NCI-H2227 treated with DMSO at 0.1 percent for 48 hours (cell line): ENCODE data around the gene SMARCA2.

Experiments
- DNase-seq: peaks from one replicate; lab custom pipeline; 2025; lab: John Stamatoyannopoulos, UW

The SMARCA2 gene

DNA sequence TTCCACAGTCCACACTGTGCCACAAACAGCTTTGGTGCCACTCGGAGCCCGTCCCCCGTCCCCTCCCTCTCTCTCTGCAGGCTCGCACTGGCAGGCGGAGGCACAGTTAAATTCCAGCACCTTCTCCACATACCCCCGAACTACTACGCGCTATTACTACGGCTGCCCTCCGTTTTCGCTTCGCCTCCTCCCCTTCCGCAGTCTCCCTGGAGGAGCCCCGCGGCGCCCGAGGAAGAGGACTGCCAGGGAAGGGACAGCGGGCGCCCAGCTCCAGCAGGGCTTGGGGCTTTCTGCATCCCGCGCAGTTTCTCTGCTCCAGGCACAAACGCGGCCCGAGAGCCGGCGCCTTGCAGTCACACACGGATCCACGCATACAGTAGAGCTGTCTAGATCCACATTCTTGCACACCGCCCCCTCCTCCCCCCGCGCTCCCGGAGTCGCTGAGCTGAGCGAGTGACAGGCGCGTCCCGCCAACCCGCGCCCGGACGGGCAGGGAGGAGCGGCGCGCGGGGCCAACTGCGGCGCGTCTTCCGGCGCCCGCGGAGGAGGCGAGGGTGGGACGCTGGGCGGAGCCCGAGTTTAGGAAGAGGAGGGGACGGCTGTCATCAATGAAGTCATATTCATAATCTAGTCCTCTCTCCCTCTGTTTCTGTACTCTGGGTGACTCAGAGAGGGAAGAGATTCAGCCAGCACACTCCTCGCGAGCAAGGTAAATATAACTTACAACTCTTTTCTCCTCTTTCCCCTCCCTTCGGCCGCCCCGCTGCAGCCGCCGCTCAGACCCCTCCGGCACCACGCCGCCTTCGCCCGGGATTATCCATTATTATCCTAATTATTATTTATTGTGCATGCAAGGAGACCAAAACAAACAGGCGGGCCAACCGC is at the start of gene SMARCA2:
Gene SMARCA2, plus strand, starts transcription at position 652 of the 885 bp plus-strand sequence. CDS start 13,676 bp downstream, outside the sequence.
- DNase-seq: peak; percentile 83

DNA sequence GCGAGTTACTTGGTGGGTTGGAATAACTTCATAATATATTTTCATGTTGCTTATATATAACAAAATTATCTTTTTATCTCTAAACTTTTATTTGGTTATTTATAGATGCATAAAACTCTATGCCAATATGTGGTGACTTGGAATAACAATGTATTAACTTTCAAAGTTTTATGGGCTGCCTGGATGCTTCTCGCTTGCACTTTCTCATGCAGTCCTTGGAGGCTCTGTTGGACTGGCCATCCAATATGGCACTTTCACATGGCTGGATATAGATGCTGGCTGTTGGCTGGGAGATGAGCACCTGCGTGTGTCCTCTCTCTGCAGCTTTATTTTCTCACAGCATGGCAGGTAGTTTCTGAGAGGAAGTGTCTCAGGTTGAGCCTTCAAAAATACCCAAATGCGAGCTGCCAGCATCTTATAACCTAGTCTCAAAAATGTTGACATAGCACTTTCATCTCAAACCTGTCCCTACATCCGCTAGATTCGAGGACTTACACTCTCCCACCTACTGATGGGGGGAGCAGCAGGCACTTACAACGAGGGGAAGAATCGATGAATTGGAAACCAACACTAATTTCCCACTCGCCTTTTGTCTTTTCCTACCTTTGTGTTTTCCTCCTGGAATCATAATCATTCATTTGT is 48.3 kb upstream of the SMARCA2 start:
- no peak for DNase-seq

DNA sequence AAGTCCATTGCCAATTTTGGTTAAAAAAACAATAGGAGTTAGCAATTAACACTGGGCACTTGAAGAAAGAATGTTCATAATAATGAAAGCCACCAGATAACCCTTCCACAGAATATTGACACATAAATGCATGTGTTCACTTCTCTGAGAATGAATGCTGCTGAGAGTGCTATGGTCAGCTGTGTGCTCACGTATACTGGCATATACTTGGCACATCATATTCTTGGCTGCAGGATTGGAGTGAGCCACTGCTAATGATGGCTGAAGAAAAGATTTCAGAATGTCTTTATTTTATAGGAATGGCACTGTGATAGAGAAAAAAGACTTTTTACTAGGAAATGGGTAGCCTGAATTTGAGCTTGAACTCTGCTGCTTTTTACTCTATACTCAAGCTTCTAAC is 46.0 kb upstream of the SMARCA2 start:
- DNase-seq: no peak

DNA sequence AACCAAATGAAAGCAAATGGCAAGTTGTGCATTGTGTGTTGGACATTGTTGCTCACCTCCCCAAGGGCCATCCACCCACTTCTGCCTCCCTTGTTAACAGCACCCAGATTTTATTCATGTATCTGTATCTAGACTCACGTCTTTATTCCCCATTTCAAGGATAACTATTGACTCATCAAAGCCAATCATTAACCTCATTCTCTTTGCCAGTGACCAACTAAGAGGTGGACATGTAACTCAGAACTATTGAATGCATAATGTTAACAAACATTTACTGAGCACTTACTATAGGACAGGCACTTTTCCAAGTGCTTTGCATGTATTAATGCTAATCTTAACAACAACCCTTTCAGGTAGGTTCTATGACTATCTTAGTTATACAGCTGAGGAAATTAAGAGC is 45.2 kb upstream of the SMARCA2 start:
- no peak for DNase-seq

DNA sequence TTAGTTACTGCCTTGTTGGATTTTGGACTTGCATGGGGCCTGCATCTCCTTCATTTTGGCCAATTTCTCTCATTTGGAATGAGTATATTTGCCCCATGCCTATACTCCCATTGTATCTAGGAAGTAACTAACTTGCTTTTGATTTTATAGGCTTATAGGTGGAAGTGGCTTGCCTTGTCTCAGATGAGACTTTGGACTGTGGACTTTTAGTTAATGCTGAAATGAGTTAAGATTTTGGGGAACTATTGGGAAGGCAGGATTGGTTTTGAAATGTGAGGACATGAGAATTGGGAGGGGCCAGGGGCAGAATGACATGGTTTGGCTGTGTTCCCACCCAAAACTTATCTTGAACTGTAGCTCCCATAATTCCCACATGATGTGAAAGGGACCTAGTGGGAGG is 42.5 kb upstream of the SMARCA2 start:
- no peak for DNase-seq

DNA sequence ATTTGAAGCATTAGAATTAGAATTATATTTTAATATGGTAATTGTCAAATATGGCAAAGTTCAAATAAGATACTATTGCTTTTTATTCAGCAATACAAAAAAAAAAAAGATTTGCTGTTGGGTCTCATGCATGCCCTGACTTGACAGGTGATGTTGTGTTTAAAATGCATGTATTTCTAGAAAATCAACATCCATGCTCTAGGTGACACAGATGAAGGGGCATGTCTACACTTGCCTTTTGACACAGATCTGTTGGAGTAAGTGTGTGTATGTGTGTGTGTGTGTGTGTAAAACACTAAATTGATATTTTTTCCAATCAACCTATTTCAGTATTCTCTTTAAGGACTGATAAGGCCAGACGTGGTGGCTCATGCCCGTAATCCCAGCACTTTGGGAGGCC is 38.1 kb upstream of the SMARCA2 start:
- no peak for DNase-seq

DNA sequence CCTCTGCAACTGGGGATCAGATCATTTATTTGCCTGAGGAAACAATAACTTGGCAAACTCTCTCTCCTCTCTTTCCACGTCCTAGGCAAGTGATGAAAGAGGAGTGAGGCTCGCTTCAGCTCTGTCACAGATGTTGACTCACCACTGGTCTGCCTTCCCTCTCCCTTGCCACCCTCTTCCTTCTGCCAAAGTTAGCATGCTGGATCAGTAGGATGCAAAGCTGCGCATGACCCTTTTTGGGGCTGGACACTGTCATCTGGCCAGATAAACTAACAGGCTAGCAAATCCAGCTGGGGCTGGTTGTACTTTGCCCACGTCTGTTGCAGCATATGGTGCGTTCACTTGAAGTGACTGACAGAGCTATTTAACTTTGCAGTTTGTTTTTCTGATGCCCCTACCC is 36.2 kb upstream of the SMARCA2 start:
- DNase-seq: no peak

DNA sequence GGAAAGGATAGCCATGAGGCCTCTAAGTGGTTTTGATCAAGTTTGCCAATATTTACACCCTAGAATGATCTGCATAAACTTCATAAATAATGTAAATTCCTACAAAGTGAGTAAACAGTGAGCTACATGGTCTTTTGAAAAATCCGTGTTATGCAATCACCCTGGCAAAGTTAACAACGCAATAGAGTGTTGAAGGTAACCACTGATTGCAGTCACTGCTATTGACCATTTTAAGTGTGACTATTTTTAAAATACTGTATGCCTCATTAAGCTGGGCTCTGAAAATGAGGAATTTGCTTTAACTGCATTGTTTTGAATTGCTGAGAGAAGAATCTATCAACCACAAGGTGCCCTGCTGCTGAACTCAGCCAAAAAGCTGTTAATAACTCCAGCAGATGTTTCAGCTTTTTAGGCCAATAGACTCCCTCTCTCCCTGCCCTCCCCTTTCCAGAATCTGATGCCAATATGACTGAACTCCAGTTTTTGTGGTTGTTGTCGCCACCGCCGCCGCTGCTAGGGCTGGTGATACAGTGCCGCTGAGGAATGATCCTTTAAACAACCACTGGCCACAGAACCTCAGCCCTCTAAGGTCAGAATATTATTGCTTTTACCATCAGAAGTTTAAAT is 35.3 kb upstream of the SMARCA2 start:
- no peak for DNase-seq

DNA sequence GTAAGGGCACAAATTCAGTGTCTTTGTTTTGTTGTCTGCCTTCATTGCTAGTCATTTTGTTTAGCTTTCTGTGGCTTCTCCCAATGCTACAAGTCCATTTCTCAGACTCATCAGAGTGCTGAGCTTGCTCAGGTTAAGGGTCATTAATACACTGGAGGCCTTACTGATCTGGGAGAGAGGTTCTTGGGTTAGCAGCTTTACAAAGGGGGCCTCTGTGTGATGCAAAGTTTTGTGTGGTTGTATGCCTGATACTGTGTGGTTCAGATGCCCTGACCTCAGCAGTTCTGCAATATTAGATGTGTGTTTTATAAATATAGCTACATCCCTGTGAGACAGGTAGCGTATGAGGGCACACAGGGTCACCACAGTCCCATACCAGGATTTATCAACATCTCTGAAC is 34.8 kb upstream of the SMARCA2 start:
- DNase-seq: no peak

DNA sequence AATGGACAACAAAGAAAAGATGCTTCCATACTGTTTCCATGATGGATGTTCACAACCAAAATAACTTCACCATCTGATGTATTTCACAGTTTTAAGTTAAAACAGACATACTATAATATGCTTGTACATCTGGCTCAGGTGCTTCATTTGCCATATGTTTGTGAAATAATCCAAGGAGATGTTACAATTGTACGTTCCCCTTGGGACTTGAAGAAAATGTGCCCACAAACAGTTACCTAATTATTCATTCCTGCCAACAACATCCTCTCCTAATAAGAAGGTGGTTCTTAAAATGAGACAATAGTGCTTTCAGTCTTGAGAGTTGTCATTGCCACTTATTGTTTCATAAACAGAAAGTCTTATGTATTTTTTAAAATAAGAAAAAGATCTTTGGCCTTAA is 33.1 kb upstream of the SMARCA2 start:
- DNase-seq: no peak

DNA sequence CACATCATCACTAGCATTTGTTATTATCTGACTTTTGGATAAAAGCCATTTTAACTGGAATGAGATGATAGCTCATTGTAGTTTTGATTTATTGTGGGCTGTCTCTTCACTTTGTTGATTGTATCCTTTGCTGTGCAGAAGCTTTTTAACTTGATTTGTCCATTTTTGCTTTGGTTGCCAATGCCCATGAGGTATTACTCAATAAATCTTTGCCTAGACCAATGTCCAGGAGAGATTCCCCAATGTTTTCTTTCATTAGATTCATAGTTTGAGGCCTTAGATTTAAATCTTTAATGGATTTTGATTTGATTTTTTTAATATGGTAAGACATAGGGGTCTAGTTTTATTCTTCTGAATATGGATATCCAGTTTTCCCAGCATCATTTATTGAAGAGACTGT is 28.8 kb upstream of the SMARCA2 start:
- DNase-seq: no peak

DNA sequence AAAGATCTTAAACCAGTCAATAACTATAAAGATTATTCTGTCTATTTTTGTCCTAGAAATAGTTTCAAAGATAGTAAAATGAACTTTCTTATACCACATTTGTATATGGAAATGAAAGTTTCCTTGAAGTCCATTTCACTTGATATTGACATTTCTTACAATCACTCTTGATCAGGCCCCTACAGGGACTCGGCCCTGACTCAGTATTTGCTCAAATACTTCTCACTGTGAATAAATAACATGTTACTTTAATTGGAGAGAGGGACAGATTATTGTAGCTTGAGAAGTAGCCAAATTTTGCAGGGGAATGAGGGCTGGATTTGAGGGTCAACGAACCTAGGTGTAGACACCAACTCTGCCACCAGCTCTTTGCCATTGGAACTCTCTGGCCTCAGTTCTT is 25.6 kb upstream of the SMARCA2 start:
- DNase-seq: no peak

DNA sequence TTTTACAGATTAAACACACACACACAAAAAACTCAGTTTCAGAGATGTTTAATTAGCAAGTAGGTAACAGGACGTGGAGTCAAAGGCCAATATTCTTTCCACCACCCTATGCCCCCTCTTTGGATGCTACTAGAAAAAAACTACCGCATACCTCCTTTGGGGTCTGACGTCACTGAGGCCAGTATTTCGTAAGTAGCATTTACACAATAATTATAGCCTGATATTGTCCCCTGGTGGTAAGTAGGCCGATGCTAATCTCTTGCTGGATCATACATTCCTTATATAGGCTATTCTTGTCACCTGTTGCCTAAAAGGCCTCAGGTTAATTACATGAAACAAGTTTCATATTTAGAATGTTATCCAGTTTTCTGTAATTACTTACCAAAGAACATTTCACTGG is 21.0 kb upstream of the SMARCA2 start:
- no peak for DNase-seq

DNA sequence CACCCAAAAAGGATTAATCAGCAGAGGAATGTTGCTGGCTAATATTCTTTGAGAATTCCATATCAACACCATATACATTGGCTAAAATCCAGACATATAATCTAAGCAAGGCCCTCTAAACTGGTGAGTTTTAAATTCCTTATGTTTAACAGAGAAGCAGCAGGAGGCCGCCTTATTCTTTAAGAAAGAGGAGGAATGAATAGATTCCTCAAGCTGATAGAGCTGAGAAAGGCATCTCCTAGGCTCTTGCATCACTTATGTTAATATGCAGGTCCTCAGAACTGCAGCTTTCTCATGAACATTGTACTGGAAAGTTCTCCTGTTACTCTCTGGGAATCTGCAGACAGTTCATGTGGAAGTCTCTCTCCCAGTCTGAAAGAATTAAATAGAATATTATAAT is 20.1 kb upstream of the SMARCA2 start:
- no peak for DNase-seq

DNA sequence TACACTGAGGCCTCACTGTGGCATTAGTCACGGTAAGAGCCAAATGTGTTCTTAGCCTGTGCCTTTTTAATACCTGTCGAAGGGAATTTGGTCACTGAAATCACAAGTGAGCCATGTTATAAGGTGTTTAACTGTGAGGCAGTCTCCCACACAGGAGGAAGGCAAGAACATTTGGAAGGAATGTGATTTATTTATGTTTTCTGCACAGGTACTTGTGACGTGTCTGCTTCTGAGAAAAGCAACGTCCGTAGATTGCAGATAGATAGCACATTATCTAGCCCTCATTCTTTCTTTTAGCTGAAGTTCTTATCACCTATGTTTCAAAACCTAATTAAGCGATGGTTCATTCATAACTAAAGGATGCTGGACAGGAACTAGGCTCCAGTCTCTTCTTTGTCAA is 19.0 kb upstream of the SMARCA2 start:
- DNase-seq: no peak

DNA sequence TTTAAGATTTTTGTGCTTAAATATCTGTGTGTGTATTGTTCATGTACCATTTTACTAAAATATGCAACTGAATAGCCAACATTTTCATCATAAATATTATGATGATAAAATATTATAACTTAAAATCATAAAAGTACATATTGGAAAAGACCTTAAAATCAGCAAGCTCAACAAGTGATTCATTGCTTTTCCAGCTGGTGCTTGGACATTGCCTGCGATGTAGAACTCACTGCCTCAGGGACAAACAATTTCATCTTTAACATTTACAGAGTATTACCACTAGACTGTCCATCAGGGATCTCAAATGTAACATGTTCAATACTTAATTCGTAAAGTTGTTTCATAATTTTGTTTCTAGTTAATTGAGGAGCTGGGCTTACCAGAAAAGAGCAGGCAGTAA is 17.5 kb upstream of the SMARCA2 start:
- no peak for DNase-seq

DNA sequence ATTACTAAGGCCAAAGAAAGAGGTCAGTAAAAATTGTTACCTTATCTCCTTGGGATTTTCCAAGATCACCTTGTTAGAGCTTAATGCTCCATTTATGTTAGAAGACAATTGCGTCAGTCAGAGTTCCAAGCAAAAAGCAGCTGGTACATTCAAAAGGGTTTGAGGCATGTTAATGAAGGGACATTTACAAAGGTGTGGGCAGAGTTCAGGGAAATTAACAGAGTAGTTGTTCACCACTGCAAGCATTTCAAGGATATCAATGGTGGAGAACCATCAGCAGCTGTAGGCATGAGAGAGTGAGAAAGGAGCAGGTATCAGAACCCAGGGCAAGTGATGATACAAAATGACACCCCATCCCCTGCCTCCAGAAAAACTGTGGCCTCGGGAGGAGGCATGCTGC is 17.0 kb upstream of the SMARCA2 start:
- DNase-seq: no peak

DNA sequence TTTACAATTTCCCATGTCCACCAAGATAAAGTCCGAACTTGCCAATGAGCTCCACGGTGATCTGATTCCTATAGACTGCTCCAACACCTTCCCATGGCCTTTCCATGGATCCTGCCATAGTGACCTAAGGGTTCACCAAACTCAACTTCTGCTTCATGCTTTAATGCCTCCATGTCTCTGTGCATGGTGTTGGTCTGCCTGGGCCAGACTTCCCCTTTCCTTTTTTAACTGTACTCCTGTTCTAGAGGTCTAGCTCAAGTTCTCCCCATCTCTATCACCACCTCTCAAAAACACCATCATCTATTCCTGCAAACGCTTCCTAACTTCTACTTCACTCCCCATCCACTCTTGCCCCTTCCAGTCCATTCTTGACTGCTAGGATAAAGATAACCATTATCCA is 14.8 kb upstream of the SMARCA2 start:
- no peak for DNase-seq

DNA sequence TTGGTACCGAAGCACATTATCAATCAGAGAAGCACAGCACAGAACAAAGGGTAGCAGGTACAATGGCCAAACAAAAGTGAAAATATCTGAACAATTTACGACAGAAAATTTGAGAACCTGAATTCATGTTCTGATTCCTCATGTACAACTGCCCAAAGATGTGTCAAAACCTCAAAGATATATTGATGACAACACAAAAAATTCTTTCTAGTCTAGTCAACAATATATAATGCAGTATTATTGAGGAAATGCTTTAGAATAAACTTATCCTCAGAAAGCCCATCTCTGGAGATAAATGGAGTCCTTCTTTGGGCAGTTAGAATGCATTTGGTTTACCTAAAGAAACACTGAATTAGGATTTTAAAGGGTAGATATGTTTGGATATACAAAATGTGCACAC is 6.8 kb upstream of the SMARCA2 start:
- DNase-seq: no peak

DNA sequence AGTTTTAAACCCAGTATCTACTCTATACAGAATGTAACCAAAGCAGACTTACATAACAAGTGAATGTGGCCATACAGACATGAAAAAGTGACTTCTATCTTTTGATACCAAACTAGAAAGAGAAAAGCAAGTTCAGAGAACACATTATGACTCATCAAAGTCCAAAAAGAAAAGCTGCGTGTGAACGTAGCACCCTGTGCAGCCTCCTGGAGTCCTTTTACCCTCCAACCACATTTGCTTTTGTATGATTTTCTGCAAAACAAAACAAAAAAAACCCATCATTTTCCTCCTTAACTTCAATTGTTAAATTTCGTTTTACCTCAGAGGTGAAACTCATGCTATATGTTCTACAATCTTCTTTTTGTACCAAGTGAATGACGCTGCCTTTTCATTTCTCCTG is 2.8 kb upstream of the SMARCA2 start:
- no peak for DNase-seq

DNA sequence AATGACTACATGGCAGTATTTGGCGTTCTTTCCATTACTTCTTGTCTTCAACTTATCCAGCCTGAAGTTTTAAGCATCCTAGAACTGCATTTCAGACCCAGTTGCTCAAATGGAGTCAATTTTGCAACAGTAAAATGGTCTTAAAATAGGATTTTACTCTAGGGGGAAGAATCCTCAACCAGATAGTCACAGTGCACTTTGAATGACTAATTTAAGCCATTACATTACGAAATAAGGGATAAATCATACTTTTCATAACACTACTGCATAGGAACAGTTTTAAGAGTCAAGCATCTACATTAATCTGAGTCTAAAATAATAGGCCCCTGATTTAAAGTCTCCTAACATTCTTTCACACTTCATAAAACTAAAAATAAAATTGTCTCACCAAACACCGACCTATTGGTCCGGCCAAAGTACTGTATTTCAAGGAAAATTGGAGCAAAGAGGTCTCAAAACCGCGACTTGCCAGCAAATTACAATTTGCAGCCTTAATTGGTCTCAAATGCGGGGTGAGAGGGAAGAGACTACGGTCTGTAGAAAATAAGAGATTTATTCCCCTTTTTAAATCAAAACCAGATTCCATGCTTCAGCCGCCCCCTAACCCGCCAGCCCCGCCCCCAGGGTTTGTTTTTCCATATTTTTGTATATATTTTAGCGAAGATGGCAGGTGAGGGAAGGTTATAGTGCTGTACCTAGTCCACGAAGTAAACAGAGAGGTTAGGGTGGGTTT is 1.2 kb upstream of the SMARCA2 start:
- DNase-seq: no peak

DNA sequence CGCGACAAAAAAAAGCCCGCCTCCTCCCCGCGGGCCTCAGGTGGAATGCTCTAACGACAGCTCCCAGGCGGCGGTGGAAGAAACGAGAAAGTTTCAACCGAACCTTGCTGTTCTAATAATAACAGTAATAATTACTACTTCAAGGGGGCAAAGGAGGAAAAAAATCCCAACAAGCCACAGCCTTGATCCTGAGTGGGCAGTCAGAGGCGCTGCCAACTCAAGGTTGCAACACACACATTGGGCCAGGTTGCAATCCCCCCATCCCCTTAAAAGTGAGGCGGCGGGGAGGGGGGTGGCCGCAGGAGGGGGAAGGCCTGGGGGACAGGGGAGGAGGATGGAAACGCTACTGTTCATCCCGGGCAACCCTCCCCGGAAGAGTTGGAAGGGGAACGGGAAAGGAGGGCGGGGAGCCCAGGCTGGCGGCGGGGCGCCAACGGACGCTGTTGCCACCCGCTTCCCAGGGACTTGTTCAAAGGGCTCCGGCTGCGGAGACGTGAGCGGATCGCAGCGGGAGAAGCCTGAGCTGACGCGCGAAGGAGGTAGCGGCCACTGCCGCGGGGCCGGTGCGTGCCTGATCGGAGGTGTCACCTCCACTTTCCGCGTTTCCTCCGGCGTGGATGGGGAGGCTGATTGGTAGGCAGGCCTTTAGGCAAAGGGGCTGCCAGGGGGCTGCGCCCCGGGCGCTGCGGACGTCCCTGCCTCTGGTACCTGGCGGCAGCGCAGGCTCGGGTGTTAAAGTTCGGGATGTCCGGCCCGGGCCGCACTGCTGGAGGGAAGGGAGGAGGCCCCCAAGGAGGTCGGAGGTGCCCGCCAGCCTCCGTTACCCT is 647 bp downstream of the SMARCA2 start:
- no peak for DNase-seq
